Hepatocyte (in vitro differentiated cells): ENCODE measurements around the gene TMEM121B. TPM values are rescaled to one million over a fixed set of nuclear protein-coding genes. Genes with fewer than 3 reads are reported as not detected.

Source experiments
- DNase-seq: peaks from one replicate; pipeline ENCODE4 v3.0.0-alpha.2; 2016; ENCODE audit warnings: low spot score
- H2AFZ ChIP-seq: fragments of 200-600 bp; sonication (generic); 2 replicates; pipeline ENCODE4 v1.6.0; 2016; ENCODE audit warnings: antibody characterized with exemption, mild to moderate bottlenecking
- H3K27ac ChIP-seq: fragments of 200-600 bp; sonication (generic); 2 replicates; pipeline ENCODE4 v1.5.1; 2016; ENCODE audit warnings: mild to moderate bottlenecking
- H3K27me3 ChIP-seq: fragments of 200-600 bp; sonication (generic); 2 replicates; pipeline ENCODE4 v1.6.1; 2016
- H3K36me3 ChIP-seq: fragments of 200-600 bp; sonication (generic); replicated peaks from 2 replicates; pipeline ENCODE4 v1.5.1; 2016; ENCODE audit warnings: low read depth; ENCODE audit not compliant: insufficient read depth
- H3K4me1 ChIP-seq: fragments of 200-600 bp; sonication (generic); 2 replicates; pipeline ENCODE4 v1.5.1; 2016; ENCODE audit warnings: mild to moderate bottlenecking, moderate library complexity; ENCODE audit not compliant: insufficient read depth
- H3K4me2 ChIP-seq: fragments of 200-600 bp; sonication (generic); 2 replicates; pipeline ENCODE4 v1.6.0; 2016
- H3K4me3 ChIP-seq: fragments of 200-600 bp; sonication (generic); 2 replicates; pipeline ENCODE4 v1.5.1; 2016; ENCODE audit warnings: mild to moderate bottlenecking
- H3K79me2 ChIP-seq: fragments of 200-600 bp; sonication (generic); 2 replicates; pipeline ENCODE4 v1.6.0; 2017; ENCODE audit warnings: mild to moderate bottlenecking
- H3K9me2 ChIP-seq: fragments of 200-600 bp; sonication (generic); replicated peaks from 2 replicates; pipeline ENCODE4 v1.6.0; 2017; ENCODE audit warnings: mild to moderate bottlenecking; ENCODE audit not compliant: insufficient read depth
- H3K9me3 ChIP-seq: fragments of 200-600 bp; sonication (generic); 2 replicates; pipeline ENCODE4 v1.5.1; 2016; ENCODE audit warnings: low read depth, mild to moderate bottlenecking
- H4K20me1 ChIP-seq: fragments of 200-600 bp; sonication (generic); 2 replicates; pipeline ENCODE4 v1.6.0; 2016; ENCODE audit warnings: mild to moderate bottlenecking; ENCODE audit not compliant: insufficient read depth, poor library complexity, severe bottlenecking
- EZH2 ChIP-seq: fragments of 200-600 bp; sonication (generic); IDR thresholded peaks from 2 replicates; pipeline ENCODE4 v1.6.1; 2016; ENCODE audit warnings: antibody characterized with exemption, mild to moderate bottlenecking, borderline replicate concordance
- EZH2phosphoT487 ChIP-seq: fragments of 200-600 bp; sonication (generic); IDR thresholded peaks from one replicate; pipeline ENCODE4 v1.6.1; 2018; ENCODE audit warnings: antibody characterized with exemption, mild to moderate bottlenecking, low read depth, moderate library complexity; ENCODE audit not compliant: unreplicated experiment, severe bottlenecking
- WGBS: methylation state at CpG from one replicate; pipeline ENCODE4 v1.1.6; 2016; ENCODE audit warnings: low lambda C conversion rate; ENCODE audit errors: missing lambda C conversion rate; 5-methylcytosine and 5-hydroxymethylcytosine counted together
- polyA plus RNA-seq: library from polyadenylated mRNA; unstranded; fragments of >200 nt; fragmentation: Nextera tagmentation; extraction: Ambion mirVana; gene quantifications from 2 replicates; pipeline ENCODE4 v1.2.1, GENCODE V29; 2016
- total RNA-seq: library from RNA; depleted of rRNA; stranded (reverse); fragments of >200 nt; gene quantifications from 2 replicates; pipeline ENCODE4 v1.2.3, GENCODE V29; 2014
- TF ChIP-seq, protein P1 (sequence below): fragments of 200-600 bp; sonication (generic); IDR thresholded peaks from 2 replicates; pipeline ENCODE4 v1.5.1; 2016; ENCODE audit warnings: antibody characterized with exemption, mild to moderate bottlenecking; ENCODE audit not compliant: poor library complexity

The TMEM121B gene
- total and polyA plus RNA-seq, 2 experiments from 2014 or later: 0.30 to 0.50 TPM

DNA sequence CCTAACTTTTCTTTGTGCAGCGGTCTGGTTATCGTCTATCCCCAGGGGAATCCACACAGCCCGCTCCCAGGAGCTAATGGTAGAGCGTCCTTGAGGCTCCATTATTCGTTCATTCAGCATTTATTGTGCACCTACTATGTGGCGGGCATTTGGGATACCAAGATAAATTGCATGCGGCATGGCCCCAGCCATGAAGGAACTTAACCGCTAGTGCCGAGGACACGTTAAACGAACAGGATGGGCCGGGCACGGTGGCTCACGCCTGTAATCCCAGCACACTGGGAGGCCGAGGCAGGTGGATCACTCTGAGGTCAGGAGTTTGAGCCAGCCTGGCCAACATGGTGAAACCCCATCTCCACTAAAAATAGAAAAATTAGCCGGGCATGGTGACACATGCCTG is 11.2 kb downstream of the TMEM121B start:
- no peaks in the 10 kb centered on the region for H3K36me3 ChIP-seq
- no peak overlapping the region for H3K27ac ChIP-seq
- H3K27me3 ChIP-seq: no peaks in the 10 kb centered on the region
- H3K4me2 ChIP-seq: no peak overlapping the region
- no peak for DNase-seq
- H2AFZ ChIP-seq: no peak overlapping the region
- H3K4me3 ChIP-seq: no peak overlapping the region
- TF ChIP-seq, protein P1, sequence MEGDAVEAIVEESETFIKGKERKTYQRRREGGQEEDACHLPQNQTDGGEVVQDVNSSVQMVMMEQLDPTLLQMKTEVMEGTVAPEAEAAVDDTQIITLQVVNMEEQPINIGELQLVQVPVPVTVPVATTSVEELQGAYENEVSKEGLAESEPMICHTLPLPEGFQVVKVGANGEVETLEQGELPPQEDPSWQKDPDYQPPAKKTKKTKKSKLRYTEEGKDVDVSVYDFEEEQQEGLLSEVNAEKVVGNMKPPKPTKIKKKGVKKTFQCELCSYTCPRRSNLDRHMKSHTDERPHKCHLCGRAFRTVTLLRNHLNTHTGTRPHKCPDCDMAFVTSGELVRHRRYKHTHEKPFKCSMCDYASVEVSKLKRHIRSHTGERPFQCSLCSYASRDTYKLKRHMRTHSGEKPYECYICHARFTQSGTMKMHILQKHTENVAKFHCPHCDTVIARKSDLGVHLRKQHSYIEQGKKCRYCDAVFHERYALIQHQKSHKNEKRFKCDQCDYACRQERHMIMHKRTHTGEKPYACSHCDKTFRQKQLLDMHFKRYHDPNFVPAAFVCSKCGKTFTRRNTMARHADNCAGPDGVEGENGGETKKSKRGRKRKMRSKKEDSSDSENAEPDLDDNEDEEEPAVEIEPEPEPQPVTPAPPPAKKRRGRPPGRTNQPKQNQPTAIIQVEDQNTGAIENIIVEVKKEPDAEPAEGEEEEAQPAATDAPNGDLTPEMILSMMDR: no peak
- 94% methylated on average over 16 of the region's 16 CpGs for WGBS
- H3K9me2 ChIP-seq: no peaks in the 10 kb centered on the region
- no peaks in the 10 kb centered on the region for H3K79me2 ChIP-seq
- H3K4me1 ChIP-seq: no peaks in the 10 kb centered on the region
- no peaks in the 10 kb centered on the region for H4K20me1 ChIP-seq
- H3K9me3 ChIP-seq: no peaks in the 10 kb centered on the region

DNA sequence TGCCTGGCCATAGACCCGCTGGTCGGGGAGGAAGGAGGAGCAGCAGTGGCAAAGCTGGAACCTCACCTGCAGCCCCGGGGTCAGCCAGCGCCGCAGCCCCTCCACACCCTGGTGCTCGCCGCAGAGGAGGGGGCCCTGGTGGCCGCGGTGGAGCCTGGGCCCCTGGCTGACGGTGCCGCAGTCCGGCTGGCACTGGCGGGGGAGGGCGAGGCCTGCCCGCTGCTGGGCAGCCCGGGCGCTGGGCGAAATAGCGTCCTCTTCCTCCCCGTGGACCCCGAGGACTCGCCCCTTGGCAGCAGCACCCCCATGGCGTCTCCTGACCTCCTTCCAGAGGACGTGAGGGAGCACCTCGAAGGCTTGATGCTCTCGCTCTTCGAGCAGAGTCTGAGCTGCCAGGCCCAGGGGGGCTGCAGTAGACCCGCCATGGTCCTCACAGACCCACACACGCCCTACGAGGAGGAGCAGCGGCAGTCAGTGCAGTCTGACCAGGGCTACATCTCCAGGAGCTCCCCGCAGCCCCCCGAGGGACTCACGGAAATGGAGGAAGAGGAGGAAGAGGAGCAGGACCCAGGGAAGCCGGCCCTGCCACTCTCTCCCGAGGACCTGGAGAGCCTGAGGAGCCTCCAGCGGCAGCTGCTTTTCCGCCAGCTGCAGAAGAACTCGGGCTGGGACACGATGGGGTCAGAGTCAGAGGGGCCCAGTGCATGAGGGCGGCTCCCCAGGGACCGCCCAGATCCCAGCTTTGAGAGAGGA is 11.9 kb downstream of the TMEM121B start:
- no peaks in the 10 kb centered on the region for H3K9me2 ChIP-seq
- no peak overlapping the region for H3K4me2 ChIP-seq
- no peak overlapping the region for H3K4me3 ChIP-seq
- TF ChIP-seq EZH2phosphoT487: no peak
- TF ChIP-seq, protein P1: no peak
- no peak for TF ChIP-seq EZH2
- H3K36me3 ChIP-seq: no peaks in the 10 kb centered on the region
- no peak for DNase-seq
- no peaks in the 10 kb centered on the region for H3K79me2 ChIP-seq
- H3K27me3 ChIP-seq: no peaks in the 10 kb centered on the region
- 95% methylated on average over 30 of the region's 42 CpGs for WGBS
- no peaks in the 10 kb centered on the region for H3K9me3 ChIP-seq
- H4K20me1 ChIP-seq: no peaks in the 10 kb centered on the region
- H2AFZ ChIP-seq: no peak overlapping the region
- no peak overlapping the region for H3K27ac ChIP-seq
- H3K4me1 ChIP-seq: no peaks in the 10 kb centered on the region

DNA sequence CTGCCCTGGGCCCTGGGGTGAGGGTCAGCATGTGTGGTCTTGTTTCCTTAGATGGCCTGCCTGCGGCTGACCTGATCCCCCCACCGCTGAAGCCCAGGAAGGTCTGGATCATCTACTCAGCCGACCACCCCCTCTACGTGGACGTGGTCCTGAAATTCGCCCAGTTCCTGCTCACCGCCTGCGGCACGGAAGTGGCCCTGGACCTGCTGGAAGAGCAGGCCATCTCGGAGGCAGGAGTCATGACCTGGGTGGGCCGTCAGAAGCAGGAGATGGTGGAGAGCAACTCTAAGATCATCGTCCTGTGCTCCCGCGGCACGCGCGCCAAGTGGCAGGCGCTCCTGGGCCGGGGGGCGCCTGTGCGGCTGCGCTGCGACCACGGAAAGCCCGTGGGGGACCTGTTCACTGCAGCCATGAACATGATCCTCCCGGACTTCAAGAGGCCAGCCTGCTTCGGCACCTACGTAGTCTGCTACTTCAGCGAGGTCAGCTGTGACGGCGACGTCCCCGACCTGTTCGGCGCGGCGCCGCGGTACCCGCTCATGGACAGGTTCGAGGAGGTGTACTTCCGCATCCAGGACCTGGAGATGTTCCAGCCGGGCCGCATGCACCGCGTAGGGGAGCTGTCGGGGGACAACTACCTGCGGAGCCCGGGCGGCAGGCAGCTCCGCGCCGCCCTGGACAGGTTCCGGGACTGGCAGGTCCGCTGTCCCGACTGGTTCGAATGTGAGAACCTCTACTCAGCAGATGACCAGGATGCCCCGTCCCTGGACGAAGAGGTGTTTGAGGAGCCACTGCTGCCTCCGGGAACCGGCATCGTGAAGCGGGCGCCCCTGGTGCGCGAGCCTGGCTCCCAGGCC is 12.7 kb downstream of the TMEM121B start:
- DNase-seq: no peak
- no peak for TF ChIP-seq EZH2phosphoT487
- Histone ChIP-seq H3K4me2 (no peak overlapping the region), H3K36me3 (no peaks in the 10 kb centered on the region), H3K79me2 (no peaks in the 10 kb centered on the region), H3K27me3 (no peaks in the 10 kb centered on the region), H3K9me3 (no peaks in the 10 kb centered on the region), H4K20me1 (no peaks in the 10 kb centered on the region), H3K4me3 (no peak overlapping the region), H2AFZ (no peak overlapping the region), H3K9me2 (no peaks in the 10 kb centered on the region), H3K27ac (no peak overlapping the region), H3K4me1 (no peaks in the 10 kb centered on the region)
- WGBS: 97% methylated on average over 65 of the region's 66 CpGs

DNA sequence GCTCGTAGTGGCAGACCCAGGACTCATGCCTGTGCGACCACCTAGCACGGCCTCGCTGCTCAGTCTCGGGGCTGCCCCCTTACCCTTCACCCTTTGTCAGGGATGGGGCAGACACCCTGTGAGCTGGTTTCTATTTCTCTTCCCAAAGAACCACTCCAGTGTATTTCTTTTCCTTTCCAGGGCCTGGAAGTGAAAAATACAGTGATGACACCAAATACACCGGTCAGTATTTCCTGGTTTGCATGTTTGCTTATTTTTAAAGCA is 13.7 kb downstream of the TMEM121B start:
- WGBS: 93% methylated on average over 6 of the region's 6 CpGs
- H3K4me2 ChIP-seq: no peak overlapping the region
- no peak overlapping the region for H2AFZ ChIP-seq
- H3K4me3 ChIP-seq: no peak overlapping the region
- H3K4me1 ChIP-seq: no peaks in the 10 kb centered on the region
- no peaks in the 10 kb centered on the region for H3K27me3 ChIP-seq
- no peak overlapping the region for H3K27ac ChIP-seq
- H3K79me2 ChIP-seq: no peaks in the 10 kb centered on the region
- H3K9me3 ChIP-seq: no peaks in the 10 kb centered on the region
- TF ChIP-seq EZH2phosphoT487: no peak
- TF ChIP-seq, protein P1: no peak
- TF ChIP-seq EZH2: no peak
- DNase-seq: no peak
- no peaks in the 10 kb centered on the region for H3K36me3 ChIP-seq
- H4K20me1 ChIP-seq: no peaks in the 10 kb centered on the region
- no peaks in the 10 kb centered on the region for H3K9me2 ChIP-seq
